ENCODE results near the gene NSD2. TPM values are rescaled to one million over a fixed set of nuclear protein-coding genes. Genes with fewer than 3 reads are reported as not detected.
A peak's percentile ranks its signal among the peaks of the same experiment; 100 is the strongest.

Gene NSD2
- total and polyA plus RNA-seq, 9 of the 15 experiments (the other 6 are each of a cell fraction or from before 2014, with no cell fraction given), result 6.4 to 126 (median 58.8) TPM

GRCh38 chr4:1871471-1872021, 353 bp downstream of the NSD2 start (continued):
- TF ChIP-seq, protein P1, sequence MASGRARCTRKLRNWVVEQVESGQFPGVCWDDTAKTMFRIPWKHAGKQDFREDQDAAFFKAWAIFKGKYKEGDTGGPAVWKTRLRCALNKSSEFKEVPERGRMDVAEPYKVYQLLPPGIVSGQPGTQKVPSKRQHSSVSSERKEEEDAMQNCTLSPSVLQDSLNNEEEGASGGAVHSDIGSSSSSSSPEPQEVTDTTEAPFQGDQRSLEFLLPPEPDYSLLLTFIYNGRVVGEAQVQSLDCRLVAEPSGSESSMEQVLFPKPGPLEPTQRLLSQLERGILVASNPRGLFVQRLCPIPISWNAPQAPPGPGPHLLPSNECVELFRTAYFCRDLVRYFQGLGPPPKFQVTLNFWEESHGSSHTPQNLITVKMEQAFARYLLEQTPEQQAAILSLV (tag; IDR thresholded peaks at IDR 0.05), result no peak
- TF ChIP-seq HDAC1 (IDR thresholded peaks at IDR 0.05), result no peak
- TF ChIP-seq XRCC3 (IDR thresholded peaks at IDR 0.05), result no peak
- TF ChIP-seq SAFB2 (IDR thresholded peaks at IDR 0.05; ENCODE audit: borderline replicate concordance, low read depth, low read length, severe bottlenecking), result no peak
- TF ChIP-seq, protein P2, sequence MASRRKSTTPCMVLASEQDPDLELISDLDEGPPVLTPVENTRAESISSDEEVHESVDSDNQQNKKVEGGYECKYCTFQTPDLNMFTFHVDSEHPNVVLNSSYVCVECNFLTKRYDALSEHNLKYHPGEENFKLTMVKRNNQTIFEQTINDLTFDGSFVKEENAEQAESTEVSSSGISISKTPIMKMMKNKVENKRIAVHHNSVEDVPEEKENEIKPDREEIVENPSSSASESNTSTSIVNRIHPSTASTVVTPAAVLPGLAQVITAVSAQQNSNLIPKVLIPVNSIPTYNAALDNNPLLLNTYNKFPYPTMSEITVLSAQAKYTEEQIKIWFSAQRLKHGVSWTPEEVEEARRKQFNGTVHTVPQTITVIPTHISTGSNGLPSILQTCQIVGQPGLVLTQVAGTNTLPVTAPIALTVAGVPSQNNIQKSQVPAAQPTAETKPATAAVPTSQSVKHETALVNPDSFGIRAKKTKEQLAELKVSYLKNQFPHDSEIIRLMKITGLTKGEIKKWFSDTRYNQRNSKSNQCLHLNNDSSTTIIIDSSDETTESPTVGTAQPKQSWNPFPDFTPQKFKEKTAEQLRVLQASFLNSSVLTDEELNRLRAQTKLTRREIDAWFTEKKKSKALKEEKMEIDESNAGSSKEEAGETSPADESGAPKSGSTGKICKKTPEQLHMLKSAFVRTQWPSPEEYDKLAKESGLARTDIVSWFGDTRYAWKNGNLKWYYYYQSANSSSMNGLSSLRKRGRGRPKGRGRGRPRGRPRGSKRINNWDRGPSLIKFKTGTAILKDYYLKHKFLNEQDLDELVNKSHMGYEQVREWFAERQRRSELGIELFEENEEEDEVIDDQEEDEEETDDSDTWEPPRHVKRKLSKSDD (conservative IDR thresholded peaks at IDR 0.05; ENCODE audit: low read length), result no peak
- TF ChIP-seq SRSF1 (IDR thresholded peaks at IDR 0.05; ENCODE audit: low read depth, low read length), result no peak
- TF ChIP-seq, protein P3, sequence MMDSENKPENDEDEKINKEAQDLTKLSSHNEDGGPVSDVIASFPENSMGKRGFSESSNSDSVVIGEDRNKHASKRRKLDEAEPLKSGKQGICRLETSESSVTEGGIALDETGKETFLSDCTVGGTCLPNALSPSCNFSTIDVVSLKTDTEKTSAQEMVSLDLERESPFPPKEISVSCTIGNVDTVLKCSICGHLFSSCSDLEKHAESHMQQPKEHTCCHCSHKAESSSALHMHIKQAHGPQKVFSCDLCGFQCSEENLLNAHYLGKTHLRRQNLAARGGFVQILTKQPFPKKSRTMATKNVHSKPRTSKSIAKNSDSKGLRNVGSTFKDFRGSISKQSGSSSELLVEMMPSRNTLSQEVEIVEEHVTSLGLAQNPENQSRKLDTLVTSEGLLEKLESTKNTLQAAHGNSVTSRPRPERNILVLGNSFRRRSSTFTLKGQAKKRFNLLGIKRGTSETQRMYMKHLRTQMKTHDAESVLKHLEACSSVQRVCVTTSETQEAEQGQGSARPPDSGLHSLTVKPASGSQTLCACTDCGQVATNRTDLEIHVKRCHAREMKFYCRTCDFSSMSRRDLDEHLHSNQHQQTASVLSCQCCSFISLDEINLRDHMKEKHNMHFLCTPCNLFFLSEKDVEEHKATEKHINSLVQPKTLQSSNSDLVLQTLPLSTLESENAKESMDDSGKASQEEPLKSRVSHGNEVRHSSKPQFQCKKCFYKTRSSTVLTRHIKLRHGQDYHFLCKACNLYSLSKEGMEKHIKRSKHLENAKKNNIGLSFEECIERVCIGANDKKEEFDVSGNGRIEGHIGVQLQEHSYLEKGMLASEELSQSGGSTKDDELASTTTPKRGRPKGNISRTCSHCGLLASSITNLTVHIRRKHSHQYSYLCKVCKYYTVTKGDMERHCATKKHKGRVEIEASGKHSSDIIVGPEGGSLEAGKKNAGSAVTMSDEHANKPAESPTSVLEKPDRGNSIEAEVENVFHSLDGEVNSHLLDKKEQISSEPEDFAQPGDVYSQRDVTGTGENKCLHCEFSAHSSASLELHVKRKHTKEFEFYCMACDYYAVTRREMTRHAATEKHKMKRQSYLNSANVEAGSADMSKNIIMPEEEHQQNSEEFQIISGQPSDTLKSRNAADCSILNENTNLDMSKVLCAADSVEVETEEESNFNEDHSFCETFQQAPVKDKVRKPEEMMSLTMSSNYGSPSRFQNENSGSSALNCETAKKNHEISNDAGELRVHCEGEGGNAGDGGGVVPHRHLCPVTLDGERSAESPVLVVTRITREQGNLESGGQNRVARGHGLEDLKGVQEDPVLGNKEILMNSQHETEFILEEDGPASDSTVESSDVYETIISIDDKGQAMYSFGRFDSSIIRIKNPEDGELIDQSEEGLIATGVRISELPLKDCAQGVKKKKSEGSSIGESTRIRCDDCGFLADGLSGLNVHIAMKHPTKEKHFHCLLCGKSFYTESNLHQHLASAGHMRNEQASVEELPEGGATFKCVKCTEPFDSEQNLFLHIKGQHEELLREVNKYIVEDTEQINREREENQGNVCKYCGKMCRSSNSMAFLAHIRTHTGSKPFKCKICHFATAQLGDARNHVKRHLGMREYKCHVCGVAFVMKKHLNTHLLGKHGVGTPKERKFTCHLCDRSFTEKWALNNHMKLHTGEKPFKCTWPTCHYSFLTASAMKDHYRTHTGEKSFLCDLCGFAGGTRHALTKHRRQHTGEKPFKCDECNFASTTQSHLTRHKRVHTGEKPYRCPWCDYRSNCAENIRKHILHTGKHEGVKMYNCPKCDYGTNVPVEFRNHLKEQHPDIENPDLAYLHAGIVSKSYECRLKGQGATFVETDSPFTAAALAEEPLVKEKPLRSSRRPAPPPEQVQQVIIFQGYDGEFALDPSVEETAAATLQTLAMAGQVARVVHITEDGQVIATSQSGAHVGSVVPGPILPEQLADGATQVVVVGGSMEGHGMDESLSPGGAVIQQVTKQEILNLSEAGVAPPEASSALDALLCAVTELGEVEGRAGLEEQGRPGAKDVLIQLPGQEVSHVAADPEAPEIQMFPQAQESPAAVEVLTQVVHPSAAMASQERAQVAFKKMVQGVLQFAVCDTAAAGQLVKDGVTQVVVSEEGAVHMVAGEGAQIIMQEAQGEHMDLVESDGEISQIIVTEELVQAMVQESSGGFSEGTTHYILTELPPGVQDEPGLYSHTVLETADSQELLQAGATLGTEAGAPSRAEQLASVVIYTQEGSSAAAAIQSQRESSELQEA (IDR thresholded peaks at IDR 0.05; ENCODE audit: low read depth), result no peak
- TF ChIP-seq, protein P4, sequence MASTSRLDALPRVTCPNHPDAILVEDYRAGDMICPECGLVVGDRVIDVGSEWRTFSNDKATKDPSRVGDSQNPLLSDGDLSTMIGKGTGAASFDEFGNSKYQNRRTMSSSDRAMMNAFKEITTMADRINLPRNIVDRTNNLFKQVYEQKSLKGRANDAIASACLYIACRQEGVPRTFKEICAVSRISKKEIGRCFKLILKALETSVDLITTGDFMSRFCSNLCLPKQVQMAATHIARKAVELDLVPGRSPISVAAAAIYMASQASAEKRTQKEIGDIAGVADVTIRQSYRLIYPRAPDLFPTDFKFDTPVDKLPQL (IDR thresholded peaks at IDR 0.05; ENCODE audit: extremely low read depth, insufficient read length), result no peak
- no peak for TF ChIP-seq KLF10 (CRISPR knock-in tag; IDR thresholded peaks at IDR 0.05)
- TF ChIP-seq JUND (IDR thresholded peaks at IDR 0.05; ENCODE audit: borderline replicate concordance, low read depth, low read length), result no peak
- TF ChIP-seq JUND (tag; IDR thresholded peaks at IDR 0.05; ENCODE audit: borderline replicate concordance, low read depth, low read length), result no peak
- peak; percentile 58 for TF ChIP-seq TAF1 (IDR thresholded peaks at IDR 0.05; ENCODE audit: control insufficient read depth, extremely low read depth, insufficient read depth, low read length, severe bottlenecking)
- TF ChIP-seq FOXP1 (CRISPR knock-in tag; IDR thresholded peaks at IDR 0.05), result no peak

Data from K562 (cell line).